Liver (tissue), 3 donors: ENCODE measurements around the gene SIPA1L3.
"Not testable (repeated sequence)": the region's sequence is repeated elsewhere in the genome, so short reads cannot be mapped to it uniquely, and the experiment has no call there.

Experiments used
- CTCF ChIP-seq: fragments of 150-350 bp; IDR thresholded peaks from 2 replicates; pipeline ENCODE4 v1.5.1; 2017; ENCODE audit warnings: improper control_type of control experiment, low read depth, low read length; ENCODE audit not compliant: missing input control
- RXRA ChIP-seq, 2 donors: IDR thresholded peaks; 2 replicates each; pipeline ENCODE4 v1.6.1; 2017 to 2018; ENCODE audit warnings: antibody characterized with exemption in 2 of 2, mild to moderate bottlenecking in 1 of 2
- ZBTB33 ChIP-seq: IDR thresholded peaks from 2 replicates; pipeline ENCODE4 v1.6.1; 2016; ENCODE audit warnings: antibody characterized with exemption
- donor health status: healthy.
- donor health status: healthy.

GRCh38 chr19:37865930-37866329, 41.1 kb upstream of the SIPA1L3 start:
- not testable (repeated sequence) for TF ChIP-seq RXRA (IDR thresholded peaks at IDR 0.05); CTCF; ZBTB33
